ENCODE results near the gene RNF214.

Gene RNF214

DNA sequence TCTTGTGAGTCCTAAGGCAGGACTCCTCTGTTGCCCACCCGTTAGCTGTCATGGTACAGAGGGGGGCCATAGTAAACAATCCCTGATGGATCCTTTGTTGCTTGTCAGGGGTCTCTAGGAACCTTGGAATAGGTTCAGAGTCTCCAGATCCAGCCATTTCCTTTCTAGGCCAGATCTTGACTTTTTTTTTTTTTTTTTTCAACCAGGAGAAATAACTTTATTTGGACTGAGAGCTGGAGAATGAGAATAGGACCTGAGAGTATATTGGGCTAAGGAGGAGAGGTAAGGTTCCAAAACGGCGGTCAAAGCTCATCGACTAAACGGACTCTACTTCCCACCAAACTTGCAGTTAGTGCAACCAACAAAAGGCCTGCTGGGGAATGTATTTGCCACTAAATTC lies 102.9 kb downstream of the RNF214 start:
- H3K27ac ChIP-seq, result no peak overlapping the region
- no peaks in the 10 kb centered on the region for H3K9me3 ChIP-seq
- no peaks in the 10 kb centered on the region for H3K27me3 ChIP-seq
- H3K36me3 ChIP-seq, result no peaks in the 10 kb centered on the region
- H3K4me3 ChIP-seq (ENCODE audit: low read depth in 1 of 2, low read length in 1 of 2), result no peak overlapping the region
- TF ChIP-seq, protein P1, sequence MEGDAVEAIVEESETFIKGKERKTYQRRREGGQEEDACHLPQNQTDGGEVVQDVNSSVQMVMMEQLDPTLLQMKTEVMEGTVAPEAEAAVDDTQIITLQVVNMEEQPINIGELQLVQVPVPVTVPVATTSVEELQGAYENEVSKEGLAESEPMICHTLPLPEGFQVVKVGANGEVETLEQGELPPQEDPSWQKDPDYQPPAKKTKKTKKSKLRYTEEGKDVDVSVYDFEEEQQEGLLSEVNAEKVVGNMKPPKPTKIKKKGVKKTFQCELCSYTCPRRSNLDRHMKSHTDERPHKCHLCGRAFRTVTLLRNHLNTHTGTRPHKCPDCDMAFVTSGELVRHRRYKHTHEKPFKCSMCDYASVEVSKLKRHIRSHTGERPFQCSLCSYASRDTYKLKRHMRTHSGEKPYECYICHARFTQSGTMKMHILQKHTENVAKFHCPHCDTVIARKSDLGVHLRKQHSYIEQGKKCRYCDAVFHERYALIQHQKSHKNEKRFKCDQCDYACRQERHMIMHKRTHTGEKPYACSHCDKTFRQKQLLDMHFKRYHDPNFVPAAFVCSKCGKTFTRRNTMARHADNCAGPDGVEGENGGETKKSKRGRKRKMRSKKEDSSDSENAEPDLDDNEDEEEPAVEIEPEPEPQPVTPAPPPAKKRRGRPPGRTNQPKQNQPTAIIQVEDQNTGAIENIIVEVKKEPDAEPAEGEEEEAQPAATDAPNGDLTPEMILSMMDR (IDR thresholded peaks at IDR 0.05), result no peak
- H3K4me1 ChIP-seq (ENCODE audit: control insufficient read depth in 1 of 2, insufficient read depth in 1 of 2, low read depth in 1 of 2, low read length in 1 of 2), result no peaks in the 10 kb centered on the region
